NCI-H187 (cell line): ENCODE results near the gene PHLDA1.

Experiments used
- DNase-seq, 2 experiments: peaks; one replicate each; lab custom pipeline; 2025; lab: John Stamatoyannopoulos, UW

PHLDA1 gene

GRCh38 chr12:76031414-76032042, at the start of gene PHLDA1:
Gene PHLDA1, minus strand, starts transcription at chr12:76031776.
- DNase-seq, result peak; percentile 49 to 72

GRCh38 chr12:76080729-76081415, 49.3 kb upstream of the PHLDA1 start:
- no peak for DNase-seq

- DNase-seq, result peak; percentile 56 to 68
Measured at GRCh38 chr12:76080017-76080728, 48.6 kb upstream of the PHLDA1 start.

- no peak for DNase-seq
Measured at GRCh38 chr12:76078748-76079147, 47.2 kb upstream of the PHLDA1 start.

- no peak for DNase-seq
Measured at GRCh38 chr12:76075448-76075847, 43.9 kb upstream of the PHLDA1 start.

GRCh38 chr12:76074701-76075336, 43.2 kb upstream of the PHLDA1 start:
- no peak for DNase-seq

- no peak for DNase-seq
Measured at GRCh38 chr12:76073561-76073960, 42.0 kb upstream of the PHLDA1 start.

GRCh38 chr12:76072568-76072967, 41.0 kb upstream of the PHLDA1 start:
- no peak for DNase-seq

GRCh38 chr12:76069339-76069738, 37.8 kb upstream of the PHLDA1 start:
- no peak for DNase-seq

GRCh38 chr12:76065917-76066316, 34.3 kb upstream of the PHLDA1 start:
- no peak for DNase-seq

GRCh38 chr12:76064904-76065303, 33.3 kb upstream of the PHLDA1 start:
- DNase-seq, result no peak

- no peak for DNase-seq
Measured at GRCh38 chr12:76060111-76060510, 28.5 kb upstream of the PHLDA1 start.

GRCh38 chr12:76057326-76057725, 25.8 kb upstream of the PHLDA1 start:
- DNase-seq, result no peak

- no peak for DNase-seq
Measured at GRCh38 chr12:76055393-76055792, 23.8 kb upstream of the PHLDA1 start.

- no peak for DNase-seq
Measured at GRCh38 chr12:76049575-76050251, 18.1 kb upstream of the PHLDA1 start.

GRCh38 chr12:76047742-76048141, 16.2 kb upstream of the PHLDA1 start:
- DNase-seq, result no peak

- DNase-seq, result no peak
Measured at GRCh38 chr12:76047060-76047459, 15.5 kb upstream of the PHLDA1 start.

- no peak for DNase-seq
Measured at GRCh38 chr12:76043377-76043776, 11.8 kb upstream of the PHLDA1 start.

GRCh38 chr12:76042147-76042546, 10.6 kb upstream of the PHLDA1 start:
- DNase-seq, result no peak

- peak; percentile 42 to 52 for DNase-seq
Measured at GRCh38 chr12:76041406-76041805, 9.8 kb upstream of the PHLDA1 start.

GRCh38 chr12:76040461-76040860, 8.9 kb upstream of the PHLDA1 start:
- no peak for DNase-seq

GRCh38 chr12:76038176-76038575, 6.6 kb upstream of the PHLDA1 start:
- no peak for DNase-seq
